ENCODE data around the gene DST. TPM values are rescaled to one million over a fixed set of nuclear protein-coding genes. Genes with fewer than 3 reads are reported as not detected.
A peak's percentile ranks its signal among the peaks of the same experiment; 100 is the strongest.

Gene DST
- total RNA-seq, 1 donor from 2014 or later = 259 TPM

DNA sequence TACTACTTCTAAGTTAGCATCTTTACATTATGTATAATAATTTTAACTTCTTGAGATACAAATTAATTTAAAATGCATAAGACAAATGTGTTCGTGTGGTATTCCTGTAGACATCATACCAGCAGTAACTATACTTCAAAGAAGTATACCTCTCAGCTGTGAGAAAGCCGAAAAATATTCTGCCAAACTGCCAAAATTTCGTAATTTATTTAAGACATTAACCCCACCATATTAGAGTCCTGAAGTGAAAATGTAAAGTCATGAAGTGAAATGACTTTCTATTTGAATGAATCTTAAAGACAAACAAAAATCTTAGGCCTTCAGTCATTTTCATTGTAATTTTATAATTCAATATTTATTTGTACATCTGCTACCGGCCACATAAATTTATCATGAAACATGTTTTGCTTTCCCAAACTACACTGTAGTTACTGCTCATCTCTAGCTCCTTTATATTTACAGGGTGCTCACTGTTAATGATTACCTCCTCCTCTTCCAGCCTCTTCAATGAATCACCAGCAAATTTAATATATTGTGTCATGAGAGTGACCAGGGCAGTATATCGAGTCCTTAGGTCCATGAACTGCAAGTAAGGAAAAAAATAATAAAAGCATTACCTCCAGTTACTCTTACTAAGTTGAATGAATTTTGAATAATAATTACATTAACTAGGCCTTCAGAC lies 18.5 kb downstream of the DST start:
- DNase-seq (ENCODE audit: low spot score) = no peak
- no peak overlapping the region for H3K27ac Mint-ChIP-seq
- no peaks in the 10 kb centered on the region for H3K9me3 Mint-ChIP-seq
- H3K27me3 ChIP-seq = no peaks in the 10 kb centered on the region
- peaks cover 41% of the 10 kb centered on the region for H3K36me3 ChIP-seq
- H3K9me3 ChIP-seq (ENCODE audit: low read depth) = no peaks in the 10 kb centered on the region
- H3F3A ChIP-seq (ENCODE audit: low read depth) = no peaks in the 10 kb centered on the region
- no peaks in the 10 kb centered on the region for H4K20me1 ChIP-seq (ENCODE audit: low read depth)
- H3K9ac ChIP-seq = no peak overlapping the region
- peaks cover 3% of the 10 kb centered on the region for H3K4me1 Mint-ChIP-seq
- H3K27me3 Mint-ChIP-seq (ENCODE audit: insufficient read depth, low read depth) = no peaks in the 10 kb centered on the region
- H3K4me2 ChIP-seq = no peak overlapping the region
- TF ChIP-seq EZH2phosphoT487 (IDR thresholded peaks at IDR 0.05) (no peak), CTCF (IDR thresholded peaks at IDR 0.05) (no peak), EZH2 (IDR thresholded peaks at IDR 0.05) (no peak)
- H3K27ac ChIP-seq = no peak overlapping the region
- no peak overlapping the region for H3K4me3 Mint-ChIP-seq
- no peaks in the 10 kb centered on the region for H3K79me2 ChIP-seq (ENCODE audit: low read depth)
- no peak overlapping the region for H3K4me3 ChIP-seq
- H3K36me3 Mint-ChIP-seq = peaks cover 18% of the 10 kb centered on the region
- H3K4me1 ChIP-seq = no peaks in the 10 kb centered on the region
- no peak overlapping the region for H2AFZ ChIP-seq (replicated peaks)

- H3K27ac Mint-ChIP-seq = no peak overlapping the region
- TF ChIP-seq EZH2phosphoT487 (IDR thresholded peaks at IDR 0.05) (no peak), EZH2 (IDR thresholded peaks at IDR 0.05) (no peak), CTCF (IDR thresholded peaks at IDR 0.05) (no peak)
- Histone ChIP-seq H4K20me1 (ENCODE audit: low read depth) (no peaks in the 10 kb centered on the region), H3K4me1 (peaks cover 7% of the 10 kb centered on the region), H3K9me3 (ENCODE audit: low read depth) (no peaks in the 10 kb centered on the region), H3K9ac (no peak overlapping the region), H3K36me3 (peaks cover 40% of the 10 kb centered on the region), H3K27me3 (no peaks in the 10 kb centered on the region), H3F3A (ENCODE audit: low read depth) (peaks cover 15% of the 10 kb centered on the region), H3K4me3 (no peak overlapping the region), H3K4me2 (no peak overlapping the region), H3K27ac (no peak overlapping the region), H2AFZ (replicated peaks) (no peak overlapping the region), H3K79me2 (ENCODE audit: low read depth) (no peaks in the 10 kb centered on the region)
- no peak overlapping the region for H3K4me3 Mint-ChIP-seq
- H3K9me3 Mint-ChIP-seq = no peaks in the 10 kb centered on the region
- H3K36me3 Mint-ChIP-seq = peaks cover 19% of the 10 kb centered on the region
- H3K4me1 Mint-ChIP-seq = peaks cover 3% of the 10 kb centered on the region
- DNase-seq (ENCODE audit: low spot score) = no peak
- no peaks in the 10 kb centered on the region for H3K27me3 Mint-ChIP-seq (ENCODE audit: insufficient read depth, low read depth)
These were observed 22.3 kb downstream of the DST start for GRCh38 chr6:56620229-56620868.

GRCh38 chr6:56618050-56618449 lies 24.6 kb downstream of the DST start:
- Histone ChIP-seq H3K4me2 (no peak overlapping the region), H3K4me3 (no peak overlapping the region), H3K36me3 (peaks cover 24% of the 10 kb centered on the region), H3K9me3 (ENCODE audit: low read depth) (no peaks in the 10 kb centered on the region), H3K4me1 (peaks cover 7% of the 10 kb centered on the region), H4K20me1 (ENCODE audit: low read depth) (no peaks in the 10 kb centered on the region), H3K79me2 (ENCODE audit: low read depth) (no peaks in the 10 kb centered on the region), H3K9ac (no peak overlapping the region), H3K27ac (no peak overlapping the region), H2AFZ (replicated peaks) (no peak overlapping the region), H3K27me3 (no peaks in the 10 kb centered on the region), H3F3A (ENCODE audit: low read depth) (peaks cover 15% of the 10 kb centered on the region)
- no peak for DNase-seq (ENCODE audit: low spot score)
- Mint-ChIP-seq H3K4me3 (no peak overlapping the region), H3K27ac (no peak overlapping the region), H3K36me3 (peaks cover 24% of the 10 kb centered on the region), H3K4me1 (no peaks in the 10 kb centered on the region), H3K27me3 (ENCODE audit: insufficient read depth, low read depth) (no peaks in the 10 kb centered on the region), H3K9me3 (no peaks in the 10 kb centered on the region)
- peak; percentile 13 for TF ChIP-seq CTCF (IDR thresholded peaks at IDR 0.05)
- TF ChIP-seq EZH2 (IDR thresholded peaks at IDR 0.05) = no peak
